Measurements from ENCODE around the gene SLC44A3.

The SLC44A3 gene

GRCh38 chr1:94925561-94926125 lies 105.5 kb downstream of the SLC44A3 start (continued):
- 0 out of 2 replicates have a peak, but pooled peaks have one; percentile 70 for TF ChIP-seq HIC1 (tag by site-specific recombination; IDR thresholded peaks at IDR 0.05)
- TF ChIP-seq BCL11A (tag by site-specific recombination; IDR thresholded peaks at IDR 0.05; ENCODE audit: low read depth): 0 out of 2 replicates have a peak, but pooled peaks have one; percentile 32
- TF ChIP-seq HOXA7 (CRISPR knock-in tag; IDR thresholded peaks at IDR 0.05; ENCODE audit: borderline replicate concordance): no peak
- TF ChIP-seq ZNF768 (tag by site-specific recombination; IDR thresholded peaks at IDR 0.05): no peak; the same call in 1 of the 2 replicates
- no peak for TF ChIP-seq ZNF214 (tag by site-specific recombination; IDR thresholded peaks at IDR 0.05; ENCODE audit: borderline replicate concordance)
- TF ChIP-seq ZNF423 (tag by site-specific recombination; IDR thresholded peaks at IDR 0.05): peak; percentile 41; the same call in 1 of the 2 replicates
- peak; percentile 92 for TF ChIP-seq ZNF366 (tag by site-specific recombination; conservative IDR thresholded peaks at IDR 0.05)
- peak; percentile 21; the same call in 1 of the 2 replicates for TF ChIP-seq KLF17 (tag by site-specific recombination; IDR thresholded peaks at IDR 0.05)
- TF ChIP-seq ZNF148 (tag by site-specific recombination; IDR thresholded peaks at IDR 0.05; ENCODE audit: borderline replicate concordance): no peak
- peak; percentile 14; the same call in 1 of the 2 replicates for TF ChIP-seq ZXDB (tag by site-specific recombination; IDR thresholded peaks at IDR 0.05)
- no peak for TF ChIP-seq ZNF624 (tag by site-specific recombination; IDR thresholded peaks at IDR 0.05)
- TF ChIP-seq GLI4 (tag by site-specific recombination; IDR thresholded peaks at IDR 0.05): 0 out of 2 replicates have a peak, but pooled peaks have one; percentile 8
- peak; percentile 99 for TF ChIP-seq ZNF600 (tag by site-specific recombination; IDR thresholded peaks at IDR 0.05)
- TF ChIP-seq ZIC2 (tag by site-specific recombination; IDR thresholded peaks at IDR 0.05): peak; percentile 91
- no peak for TF ChIP-seq ZNF596 (tag by site-specific recombination; IDR thresholded peaks at IDR 0.05)
- TF ChIP-seq ZNF558 (tag by site-specific recombination; IDR thresholded peaks at IDR 0.05): peak; percentile 11; the same call in 1 of the 2 replicates
- TF ChIP-seq ZNF341 (tag by site-specific recombination; IDR thresholded peaks at IDR 0.05; ENCODE audit: low read depth): peak; percentile 93
- TF ChIP-seq PATZ1 (tag by site-specific recombination; IDR thresholded peaks at IDR 0.05): peak; percentile 79
- peak; percentile 45 for TF ChIP-seq ZNF513 (tag by site-specific recombination; IDR thresholded peaks at IDR 0.05)
- peak; percentile 63 for TF ChIP-seq OSR2 (tag by site-specific recombination; IDR thresholded peaks at IDR 0.05)
- no peak for TF ChIP-seq ZNF670 (tag by site-specific recombination; IDR thresholded peaks at IDR 0.05; ENCODE audit: low read depth)
- peak; percentile 19; the same call in 1 of the 2 replicates for TF ChIP-seq TRIM28 (IDR thresholded peaks at IDR 0.05; ENCODE audit: borderline replicate concordance, low read length)
- TF ChIP-seq ZNF335 (tag by site-specific recombination; conservative IDR thresholded peaks at IDR 0.05): peak; percentile 25
- TF ChIP-seq ZNF2 (tag by site-specific recombination; IDR thresholded peaks at IDR 0.05): 0 out of 2 replicates have a peak, but pooled peaks have one; percentile 45
- TF ChIP-seq ZBTB10 (tag by site-specific recombination; IDR thresholded peaks at IDR 0.05): peak; percentile 24; the same call in 1 of the 2 replicates
- no peak for TF ChIP-seq ZBTB44 (tag by site-specific recombination; IDR thresholded peaks at IDR 0.05)
